GM18858 (cell line): ENCODE results near the gene RAD51AP1.

Source experiments
- ATAC-seq: cut with Tn5 transposase; IDR thresholded peaks from one replicate; pipeline ENCODE4 v1.9.1; 2021; ENCODE audit not compliant: unreplicated experiment

The RAD51AP1 gene

GRCh38 chr12:4545195-4545594, 6.5 kb downstream of the RAD51AP1 start:
- no peak for ATAC-seq

GRCh38 chr12:4552191-4552590, 13.5 kb downstream of the RAD51AP1 start:
- ATAC-seq: no peak

GRCh38 chr12:4553943-4554342, 15.3 kb downstream of the RAD51AP1 start:
- ATAC-seq: no peak

- no peak for ATAC-seq
These were observed 17.1 kb downstream of the RAD51AP1 start for GRCh38 chr12:4555804-4556203.

GRCh38 chr12:4556735-4557530, 18.2 kb downstream of the RAD51AP1 start:
- ATAC-seq: no peak

- ATAC-seq: no peak
These were observed 18.9 kb downstream of the RAD51AP1 start for GRCh38 chr12:4557586-4557985.

GRCh38 chr12:4558171-4558570, 19.5 kb downstream of the RAD51AP1 start:
- no peak for ATAC-seq

GRCh38 chr12:4562034-4562657, 23.5 kb downstream of the RAD51AP1 start, which contains the start of gene DYRK4:
Gene DYRK4 (plus strand): TSS chr12:4562208. CDS start chr12:4562246, 38 bp downstream.
- no peak for ATAC-seq

GRCh38 chr12:4563336-4563735, 24.6 kb downstream of the RAD51AP1 start:
- ATAC-seq: no peak

GRCh38 chr12:4564818-4565217, 26.1 kb downstream of the RAD51AP1 start:
- no peak for ATAC-seq

GRCh38 chr12:4566474-4566873, 27.8 kb downstream of the RAD51AP1 start:
- ATAC-seq: no peak

- no peak for ATAC-seq
These were observed 28.6 kb downstream of the RAD51AP1 start for GRCh38 chr12:4567073-4567881.

- ATAC-seq: no peak
These were observed 30.6 kb downstream of the RAD51AP1 start for GRCh38 chr12:4569261-4569660.

- ATAC-seq: no peak
These were observed 34.0 kb downstream of the RAD51AP1 start for GRCh38 chr12:4572680-4573079.

- no peak for ATAC-seq
These were observed 40.8 kb downstream of the RAD51AP1 start for GRCh38 chr12:4579305-4580102.

GRCh38 chr12:4580281-4580688, 41.6 kb downstream of the RAD51AP1 start:
- ATAC-seq: no peak

GRCh38 chr12:4584281-4584680, 45.6 kb downstream of the RAD51AP1 start:
- no peak for ATAC-seq

- ATAC-seq: no peak
These were observed 46.2 kb downstream of the RAD51AP1 start for GRCh38 chr12:4584896-4585295.

- ATAC-seq: no peak
These were observed 47.8 kb downstream of the RAD51AP1 start for GRCh38 chr12:4586500-4586899.

GRCh38 chr12:4587108-4587507, 48.4 kb downstream of the RAD51AP1 start:
- ATAC-seq: no peak

GRCh38 chr12:4588916-4589315, 50.2 kb downstream of the RAD51AP1 start:
- ATAC-seq: no peak
